ENCODE measurements around the gene FIGLA.
"Not testable (repeated sequence)": the region's sequence is repeated elsewhere in the genome, so short reads cannot be mapped to it uniquely, and the experiment has no call there.

Gene FIGLA

GRCh38 chr2:70743677-70744076, 46.8 kb downstream of the FIGLA start:
- DNase-seq (ENCODE audit: low read depth) = no peak

- DNase-seq (ENCODE audit: low read depth) = no peak
These were observed 47.4 kb downstream of the FIGLA start for GRCh38 chr2:70743068-70743467.

- not testable (repeated sequence) for DNase-seq (ENCODE audit: low read depth)
These were observed 51.0 kb downstream of the FIGLA start for GRCh38 chr2:70739492-70739891.

GRCh38 chr2:70738159-70738558, 52.3 kb downstream of the FIGLA start:
- no peak for DNase-seq (ENCODE audit: low read depth)

GRCh38 chr2:70735071-70735470, 55.4 kb downstream of the FIGLA start:
- no peak for DNase-seq (ENCODE audit: low read depth)

GRCh38 chr2:70733646-70734180, 56.7 kb downstream of the FIGLA start:
- no peak for DNase-seq (ENCODE audit: low read depth)

- no peak for DNase-seq (ENCODE audit: low read depth)
These were observed 57.4 kb downstream of the FIGLA start for GRCh38 chr2:70732766-70733645.

GRCh38 chr2:70730730-70731129, 59.7 kb downstream of the FIGLA start:
- DNase-seq (ENCODE audit: low read depth) = no peak

- no peak for DNase-seq (ENCODE audit: low read depth)
These were observed 60.8 kb downstream of the FIGLA start for GRCh38 chr2:70729647-70730046.

- DNase-seq (ENCODE audit: low read depth) = no peak
These were observed 62.3 kb downstream of the FIGLA start for GRCh38 chr2:70728128-70728527.

All from stimulated activated CD8-positive, alpha-beta memory T cell treated with anti-CD3 and anti-CD28 coated beads, Interleukin-4, amount 100 ng/mL, for 24 hours (primary cell).